Liver (tissue), 9 donors: ENCODE measurements around the gene ZNRF3. TPM values are rescaled to one million over a fixed set of nuclear protein-coding genes. Genes with fewer than 3 reads are reported as not detected.

ENCODE experiments used
- DNase-seq: peaks from one replicate; pipeline ENCODE4 v3.0.0-alpha.2; 2017; ENCODE audit warnings: low spot score
- H3K27ac ChIP-seq, 2 donors: one replicate each; pipeline ENCODE4 v1.7.0; 2013; ENCODE audit warnings: inconsistent platforms in 2 of 2, low read length in 2 of 2, control low read depth in 1 of 2, low read depth in 1 of 2, mild to moderate bottlenecking in 1 of 2
- H3K27me3 ChIP-seq, 4 donors: one replicate each; pipeline versions ENCODE4 v1.6.1 to v1.7.0; 2013; ENCODE audit warnings: low read length in 3 of 4, inconsistent platforms in 1 of 4, mild to moderate bottlenecking in 1 of 4, moderate library complexity in 1 of 4; ENCODE audit not compliant: control insufficient read depth in 4 of 4, insufficient read depth in 4 of 4
- H3K36me3 ChIP-seq, 4 donors: one replicate each; pipeline versions ENCODE4 v1.6.1 to v1.7.0; 2013; ENCODE audit warnings: low read length in 3 of 4, mild to moderate bottlenecking in 3 of 4, low read depth in 1 of 4, moderate library complexity in 1 of 4; ENCODE audit not compliant: control insufficient read depth in 4 of 4, insufficient read depth in 3 of 4
- H3K4me1 ChIP-seq, 4 donors: one replicate each; pipeline versions ENCODE4 v1.6.1 to v1.7.0; 2013; ENCODE audit warnings: low read length in 3 of 4, mild to moderate bottlenecking in 3 of 4, moderate library complexity in 1 of 4; ENCODE audit not compliant: control insufficient read depth in 4 of 4, insufficient read depth in 4 of 4
- H3K4me3 ChIP-seq, 3 donors: one replicate each; pipeline versions ENCODE4 v1.6.1 to v1.7.0; 2013; ENCODE audit warnings: low read length in 3 of 3, control low read depth in 1 of 3, low read depth in 1 of 3, mild to moderate bottlenecking in 1 of 3
- H3K9ac ChIP-seq, 2 donors: one replicate each; pipeline ENCODE4 v1.7.0; 2013; ENCODE audit warnings: low read length in 2 of 2, mild to moderate bottlenecking in 2 of 2, moderate library complexity in 2 of 2, control low read depth in 1 of 2, low read depth in 1 of 2
- H3K9me3 ChIP-seq, 4 donors: one replicate each; pipeline versions ENCODE4 v1.6.1 to v1.7.0; 2013; ENCODE audit warnings: low read length in 3 of 4; ENCODE audit not compliant: control insufficient read depth in 4 of 4
- EGR1 ChIP-seq, 2 donors: IDR thresholded peaks; 2 replicates each; pipeline ENCODE4 v1.6.1; 2016 to 2018; ENCODE audit warnings: antibody characterized with exemption in 2 of 2, low read depth in 2 of 2
- FOXA1 ChIP-seq: IDR thresholded peaks from 2 replicates; pipeline ENCODE4 v1.6.1; 2016; ENCODE audit warnings: antibody characterized with exemption
- FOXA2 ChIP-seq: IDR thresholded peaks from 2 replicates; pipeline ENCODE4 v1.6.1; 2016; ENCODE audit warnings: antibody characterized with exemption
- GABPA ChIP-seq, 2 donors: IDR thresholded peaks in 1 of 2; conservative IDR thresholded peaks in 1 of 2; 2 replicates each; pipeline ENCODE4 v1.6.1; 2016; ENCODE audit warnings: antibody characterized with exemption in 2 of 2, mild to moderate bottlenecking in 1 of 2, moderate library complexity in 1 of 2
- HNF4A ChIP-seq, 2 donors: conservative IDR thresholded peaks; 2 replicates each; pipeline ENCODE4 v1.6.1; 2016; ENCODE audit warnings: antibody characterized with exemption in 2 of 2, mild to moderate bottlenecking in 2 of 2
- HNF4G ChIP-seq: IDR thresholded peaks from 2 replicates; pipeline ENCODE4 v1.6.1; 2016; ENCODE audit warnings: antibody characterized with exemption
- JUND ChIP-seq, 2 donors: IDR thresholded peaks; 2 replicates each; pipeline ENCODE4 v1.6.1; 2016; ENCODE audit warnings: antibody characterized with exemption in 2 of 2
- NR2F2 ChIP-seq: IDR thresholded peaks from 2 replicates; pipeline ENCODE4 v1.6.1; 2016; ENCODE audit warnings: antibody characterized with exemption
- RAD21 ChIP-seq, 2 donors: IDR thresholded peaks; 2 replicates each; pipeline ENCODE4 v1.6.1; 2016; ENCODE audit warnings: antibody characterized with exemption in 2 of 2, mild to moderate bottlenecking in 2 of 2
- RXRA ChIP-seq, 2 donors: IDR thresholded peaks; 2 replicates each; pipeline ENCODE4 v1.6.1; 2017 to 2018; ENCODE audit warnings: antibody characterized with exemption in 2 of 2, mild to moderate bottlenecking in 1 of 2
- TAF1 ChIP-seq: conservative IDR thresholded peaks from 2 replicates; pipeline ENCODE4 v1.6.1; 2016; ENCODE audit warnings: antibody characterized with exemption, mild to moderate bottlenecking
- YY1 ChIP-seq: IDR thresholded peaks from 2 replicates; pipeline ENCODE4 v1.6.1; 2016; ENCODE audit warnings: antibody characterized with exemption, mild to moderate bottlenecking
- WGBS: extraction: QIAGEN DNeasy Blood & Tissue Kit; methylation state at CpG from one replicate; pipeline ENCODE4 v1.1.7; 2013; 5-methylcytosine and 5-hydroxymethylcytosine counted together
- polyA plus RNA-seq, 2 donors: library from polyadenylated mRNA; stranded (reverse) in 1 of 2; unstranded in 1 of 2; fragments of 200-250 nt in 1 of 2; fragments of >200 nt in 1 of 2; fragmentation: Nextera tagmentation in 1 of 2; extraction: Ambion mirVana in 1 of 2; gene quantifications; one replicate each; pipeline versions ENCODE4 v1.2.1 to v1.2.3, GENCODE V29; 2013 to 2015
- total RNA-seq, 2 donors: library from RNA; depleted of rRNA; stranded (reverse); fragments of >200 nt; gene quantifications; one replicate each; pipeline ENCODE4 v1.2.3, GENCODE V29; 2014
- TF ChIP-seq, protein P1 (sequence below): fragments of 150-350 bp; IDR thresholded peaks from 2 replicates; pipeline ENCODE4 v1.5.1; 2017; ENCODE audit warnings: improper control_type of control experiment, low read depth, low read length; ENCODE audit not compliant: missing input control
- TF ChIP-seq, protein P2 (sequence below): IDR thresholded peaks from 2 replicates; pipeline ENCODE4 v1.6.1; 2016; ENCODE audit warnings: antibody characterized with exemption
- donor health status: healthy.
- donor health status: healthy.
- donor health status: healthy.
- donor health status: healthy.
- donor health status: healthy.

The ZNRF3 gene
- total and polyA plus RNA-seq, 4 donors = 2.2 to 5.9 (median 4.7) TPM

DNA sequence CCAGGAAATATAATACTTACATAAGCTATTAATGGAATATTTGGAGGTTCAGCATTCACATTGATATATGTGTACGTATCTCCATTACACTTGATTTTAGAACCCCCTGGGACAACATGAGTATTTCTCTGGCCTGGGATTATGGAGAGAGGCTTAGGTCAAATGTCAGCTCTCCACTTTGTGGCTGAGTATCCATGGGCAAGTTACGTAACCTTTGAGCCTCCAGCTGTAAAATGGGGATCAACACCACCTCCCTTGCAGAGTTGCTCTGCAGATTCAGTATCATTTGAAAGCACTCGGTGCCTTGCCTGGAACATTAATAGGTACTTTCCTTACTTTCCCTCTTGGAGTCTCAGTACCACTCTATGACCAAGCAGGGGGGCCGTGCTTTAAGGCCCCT lies 145.1 kb downstream of the ZNRF3 start:
- no peaks in the 10 kb centered on the region for H3K27me3 ChIP-seq
- H3K4me3 ChIP-seq = no peak overlapping the region
- no peak for TF ChIP-seq FOXA2
- TF ChIP-seq, protein P1, sequence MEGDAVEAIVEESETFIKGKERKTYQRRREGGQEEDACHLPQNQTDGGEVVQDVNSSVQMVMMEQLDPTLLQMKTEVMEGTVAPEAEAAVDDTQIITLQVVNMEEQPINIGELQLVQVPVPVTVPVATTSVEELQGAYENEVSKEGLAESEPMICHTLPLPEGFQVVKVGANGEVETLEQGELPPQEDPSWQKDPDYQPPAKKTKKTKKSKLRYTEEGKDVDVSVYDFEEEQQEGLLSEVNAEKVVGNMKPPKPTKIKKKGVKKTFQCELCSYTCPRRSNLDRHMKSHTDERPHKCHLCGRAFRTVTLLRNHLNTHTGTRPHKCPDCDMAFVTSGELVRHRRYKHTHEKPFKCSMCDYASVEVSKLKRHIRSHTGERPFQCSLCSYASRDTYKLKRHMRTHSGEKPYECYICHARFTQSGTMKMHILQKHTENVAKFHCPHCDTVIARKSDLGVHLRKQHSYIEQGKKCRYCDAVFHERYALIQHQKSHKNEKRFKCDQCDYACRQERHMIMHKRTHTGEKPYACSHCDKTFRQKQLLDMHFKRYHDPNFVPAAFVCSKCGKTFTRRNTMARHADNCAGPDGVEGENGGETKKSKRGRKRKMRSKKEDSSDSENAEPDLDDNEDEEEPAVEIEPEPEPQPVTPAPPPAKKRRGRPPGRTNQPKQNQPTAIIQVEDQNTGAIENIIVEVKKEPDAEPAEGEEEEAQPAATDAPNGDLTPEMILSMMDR = no peak
- TF ChIP-seq YY1 = no peak
- no peak for TF ChIP-seq TAF1
- TF ChIP-seq, protein P2, sequence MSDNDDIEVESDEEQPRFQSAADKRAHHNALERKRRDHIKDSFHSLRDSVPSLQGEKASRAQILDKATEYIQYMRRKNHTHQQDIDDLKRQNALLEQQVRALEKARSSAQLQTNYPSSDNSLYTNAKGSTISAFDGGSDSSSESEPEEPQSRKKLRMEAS = no peak
- no peak for TF ChIP-seq EGR1 (IDR thresholded peaks at IDR 0.05; ENCODE audit: low read depth in 2 of 2)
- no peak for TF ChIP-seq FOXA1
- no peak for TF ChIP-seq HNF4A (conservative IDR thresholded peaks at IDR 0.05)
- no peak for TF ChIP-seq RXRA (IDR thresholded peaks at IDR 0.05)
- peak overlapping the region; percentile 16 to 38 for H3K27ac ChIP-seq
- H3K36me3 ChIP-seq = no peaks in the 10 kb centered on the region
- H3K4me1 ChIP-seq = peaks cover 18 to 50% (median 34%) of the 10 kb centered on the region in 4 donors
- no peak for DNase-seq
- no peak overlapping the region for H3K9ac ChIP-seq
- WGBS = 86% methylated on average over 4 of the region's 4 CpGs
- H3K9me3 ChIP-seq = no peaks in the 10 kb centered on the region

DNA sequence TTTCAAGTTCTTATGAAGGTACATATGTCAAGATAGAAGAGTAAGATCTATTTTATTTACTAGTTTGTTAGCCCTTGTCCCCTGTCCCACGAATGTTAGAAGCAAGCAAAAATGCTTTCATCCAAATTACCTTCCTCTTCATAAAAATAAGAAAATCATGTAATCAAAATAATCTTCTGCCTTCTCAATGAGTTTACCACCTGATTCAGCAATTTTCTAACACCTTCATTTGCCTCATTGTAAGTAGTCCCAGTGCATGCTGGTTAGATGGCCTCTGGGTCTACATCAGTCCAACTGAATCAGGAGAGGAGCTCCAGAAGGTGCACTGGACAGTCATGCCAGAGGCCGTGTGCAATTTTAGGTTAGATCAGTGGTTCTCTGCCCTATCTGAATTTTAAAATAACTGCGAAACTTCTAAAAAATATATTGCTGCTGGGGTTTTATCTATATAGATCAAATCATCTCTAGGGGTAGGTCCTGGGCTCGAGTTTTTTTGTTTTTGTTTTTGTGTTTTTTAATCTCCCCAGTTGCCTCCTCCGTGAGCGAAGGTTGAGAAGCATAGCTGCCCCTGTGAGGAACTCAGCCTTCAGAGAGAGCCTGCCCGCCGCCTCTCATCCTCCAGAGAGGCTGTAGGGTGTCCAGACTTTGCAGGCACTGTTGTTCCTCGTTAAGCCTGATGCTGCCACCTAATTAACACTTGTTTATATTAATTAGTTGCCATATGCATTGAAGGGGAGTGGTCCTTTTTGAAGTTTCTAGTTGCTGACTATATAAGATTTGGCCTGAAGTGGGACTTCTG lies 146.0 kb downstream of the ZNRF3 start:
- peaks cover 15 to 49% (median 29%) of the 10 kb centered on the region in 4 donors for H3K4me1 ChIP-seq
- H3K36me3 ChIP-seq = no peaks in the 10 kb centered on the region
- H3K4me3 ChIP-seq = no peak overlapping the region
- no peak for DNase-seq
- TF ChIP-seq, protein P1 = no peak
- TF ChIP-seq GABPA (IDR thresholded peaks at IDR 0.05 in 1 of 2, conservative IDR thresholded peaks at IDR 0.05 in 1 of 2) = no peak
- TF ChIP-seq NR2F2 = no peak
- TF ChIP-seq RXRA (IDR thresholded peaks at IDR 0.05) = no peak
- 85% methylated on average over 9 of the region's 9 CpGs for whole genome bisulfite sequencing
- no peaks in the 10 kb centered on the region for H3K27me3 ChIP-seq
- H3K27ac ChIP-seq = peak overlapping the region; percentile 92 to 97
- H3K9ac ChIP-seq = peak overlapping the region; percentile 32 to 40
- H3K9me3 ChIP-seq = no peaks in the 10 kb centered on the region

DNA sequence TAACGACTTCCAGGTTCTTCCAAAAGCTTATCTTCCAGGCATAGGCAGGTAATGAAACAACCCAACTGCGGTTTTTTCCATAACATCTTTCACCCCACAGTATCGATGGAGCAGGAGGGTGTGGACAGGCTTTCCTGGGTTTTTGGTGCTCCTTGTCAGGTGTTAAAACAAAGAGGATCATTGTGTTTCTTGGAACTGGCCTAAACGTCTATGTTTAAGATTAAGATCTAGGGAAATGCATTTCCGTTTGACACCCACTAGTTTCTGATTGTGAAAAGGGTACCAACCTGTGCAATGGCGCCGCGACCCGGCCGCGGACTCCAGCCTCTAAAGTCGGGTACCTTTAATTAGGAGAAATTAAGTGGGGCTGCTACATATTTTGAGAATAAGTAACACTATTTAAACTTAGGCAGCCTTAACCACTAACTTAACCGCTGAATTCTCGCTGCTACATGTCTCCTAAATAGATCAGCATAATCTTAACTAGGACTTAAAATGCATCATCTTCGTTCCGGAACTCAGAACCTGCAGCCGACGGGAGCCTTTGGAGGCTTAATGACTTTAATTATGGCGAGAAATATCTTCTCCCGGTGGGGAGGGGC lies 146.7 kb downstream of the ZNRF3 start:
- peak overlapping the region; percentile 32 to 40 for H3K9ac ChIP-seq
- no peak for DNase-seq

More for the DNA sequence above, 146.7 kb downstream of the ZNRF3 start:
- peak overlapping the region; percentile 92 to 97 for H3K27ac ChIP-seq
- peaks cover 15 to 47% (median 29%) of the 10 kb centered on the region in 4 donors for H3K4me1 ChIP-seq
- WGBS = 14% methylated on average over 20 of the region's 20 CpGs
- H3K9me3 ChIP-seq = no peaks in the 10 kb centered on the region
- no peaks in the 10 kb centered on the region for H3K36me3 ChIP-seq
- peak overlapping the region; percentile 20 to 64 (median 46) for H3K4me3 ChIP-seq
- no peaks in the 10 kb centered on the region for H3K27me3 ChIP-seq
- TF ChIP-seq TAF1 (no peak), JUND (IDR thresholded peaks at IDR 0.05) (no peak), FOXA2 (no peak), HNF4G (no peak), RAD21 (IDR thresholded peaks at IDR 0.05) (peak in 1 of 2 donors; percentile 64), YY1 (peak; percentile 59)
- TF ChIP-seq, protein P1 = no peak
- TF ChIP-seq, protein P2 = no peak
